Endothelial cell of umbilical vein (primary cell): Measurements from ENCODE around the gene GPR137.

Experiments
- CTCF ChIP-seq, 2 donors: IDR thresholded peaks; 1 replicate in 1 of 2; 2 replicates in 1 of 2; pipeline ENCODE4 v1.5.1; 2011; ENCODE audit warnings: low read length in 2 of 2, mild to moderate bottlenecking in 2 of 2, moderate library complexity in 2 of 2, control low read depth in 1 of 2, inconsistent platforms in 1 of 2, low read depth in 1 of 2; ENCODE audit not compliant: insufficient read depth in 1 of 2; ENCODE audit errors: extremely low read depth in 1 of 2
- EZH2 ChIP-seq: IDR thresholded peaks from 2 replicates; pipeline ENCODE4 v1.6.1; 2012; ENCODE audit warnings: borderline replicate concordance, low read depth, mild to moderate bottlenecking, moderate library complexity, low read length, inconsistent platforms; ENCODE audit not compliant: severe bottlenecking
- FOS ChIP-seq: IDR thresholded peaks from 2 replicates; pipeline ENCODE4 v1.6.1; 2011; ENCODE audit warnings: mild to moderate bottlenecking, low read length, moderate library complexity, borderline replicate concordance; ENCODE audit not compliant: insufficient read depth
- JUN ChIP-seq: IDR thresholded peaks from 2 replicates; pipeline ENCODE4 v1.6.1; 2011; ENCODE audit warnings: borderline replicate concordance, low read depth; ENCODE audit not compliant: insufficient read length, insufficient read depth
- MYC ChIP-seq: IDR thresholded peaks from one replicate; pipeline ENCODE4 v1.6.1; 2011; ENCODE audit warnings: mild to moderate bottlenecking, low read depth, low read length
- POLR2A ChIP-seq: IDR thresholded peaks from 2 replicates; pipeline ENCODE4 v1.6.1; 2012; ENCODE audit warnings: low read depth, mild to moderate bottlenecking, control low read depth, low read length
- POLR2AphosphoS5 ChIP-seq: IDR thresholded peaks from 2 replicates; pipeline ENCODE4 v1.6.1; 2012; ENCODE audit warnings: low read depth, mild to moderate bottlenecking, control low read depth, low read length, moderate library complexity; ENCODE audit not compliant: insufficient read depth

- TF ChIP-seq CTCF (IDR thresholded peaks at IDR 0.05; ENCODE audit: extremely low read depth in 1 of 2, insufficient read depth in 1 of 2, low read depth in 1 of 2, low read length in 2 of 2), result no peak
- no peak for TF ChIP-seq FOS
- TF ChIP-seq POLR2AphosphoS5, result no peak
- no peak for TF ChIP-seq EZH2
- TF ChIP-seq POLR2A, result peak; percentile 10
- no peak for TF ChIP-seq JUN
- no peak for TF ChIP-seq MYC
These were observed 495 bp downstream of the GPR137 start for GRCh38 chr11:64285885-64286800.
